Islet of Langerhans (tissue), 1 donor: ENCODE measurements around the gene PDZD4.
"Not testable (repeated sequence)": the region's sequence is repeated elsewhere in the genome, so short reads cannot be mapped to it uniquely, and the experiment has no call there.

Experiments used
- FAIRE-seq: peaks from one replicate; lab custom pipeline; 2011; peaks lifted over from hg19 to GRCh38; lab: Jason Lieb, UNC

Gene PDZD4

GRCh38 chrX:153844509-153845082 lies 14.3 kb upstream of the PDZD4 start:
- no peak for FAIRE-seq

GRCh38 chrX:153836921-153837320 lies 6.6 kb upstream of the PDZD4 start:
- no peak for FAIRE-seq

GRCh38 chrX:153832728-153833127 lies 2.4 kb upstream of the PDZD4 start:
- no peak for FAIRE-seq

GRCh38 chrX:153831429-153832150 lies 1.2 kb upstream of the PDZD4 start:
- no peak for FAIRE-seq

GRCh38 chrX:153830640-153831428 lies 490 bp upstream of the PDZD4 start:
- no peak for FAIRE-seq

- no peak for FAIRE-seq
Observed at GRCh38 chrX:153829549-153829798, 870 bp downstream of the PDZD4 start.

- no peak for FAIRE-seq
Observed at GRCh38 chrX:153828723-153829548, 1.4 kb downstream of the PDZD4 start.

GRCh38 chrX:153828308-153828707 lies 2.0 kb downstream of the PDZD4 start:
- no peak for FAIRE-seq

- no peak for FAIRE-seq
Observed at GRCh38 chrX:153827903-153828302, 2.4 kb downstream of the PDZD4 start.

GRCh38 chrX:153827016-153827415 lies 3.3 kb downstream of the PDZD4 start:
- FAIRE-seq: no peak

GRCh38 chrX:153825042-153825441 lies 5.3 kb downstream of the PDZD4 start:
- no peak for FAIRE-seq

GRCh38 chrX:153824348-153824747 lies 6.0 kb downstream of the PDZD4 start:
- no peak for FAIRE-seq

- no peak for FAIRE-seq
Observed at GRCh38 chrX:153821066-153821465, 9.3 kb downstream of the PDZD4 start.

- FAIRE-seq: no peak
Observed at GRCh38 chrX:153820601-153821000, 9.7 kb downstream of the PDZD4 start.

- FAIRE-seq: no peak
Observed at GRCh38 chrX:153819384-153820040, 10.8 kb downstream of the PDZD4 start.

- no peak for FAIRE-seq
Observed at GRCh38 chrX:153818571-153819383, 11.6 kb downstream of the PDZD4 start.

GRCh38 chrX:153818064-153818463 lies 12.3 kb downstream of the PDZD4 start:
- FAIRE-seq: not testable (repeated sequence)

- FAIRE-seq: no peak
Observed at GRCh38 chrX:153816831-153817690, 13.3 kb downstream of the PDZD4 start.

GRCh38 chrX:153814591-153815315 lies 15.6 kb downstream of the PDZD4 start:
- no peak for FAIRE-seq

GRCh38 chrX:153813161-153813560 lies 17.2 kb downstream of the PDZD4 start:
- FAIRE-seq: no peak
